Posterior cingulate gyrus (tissue), 11 donors: ENCODE data around the gene CENPP.
A peak's percentile ranks its signal among the peaks of the same experiment; 100 is the strongest.

ENCODE experiments used
- DNase-seq, 10 donors: peaks; one replicate each; pipeline versions ENCODE4 v3.0.0 to v3.0.0-alpha.2; 2020 to 2021; ENCODE audit warnings: mixed read lengths in 3 of 10
- intact Hi-C: fragments of 100-400 bp; cut with DNase I; formaldehyde crosslinking; loops from one replicate; pipeline ENCODE4 v1.15.1; 2023

Gene CENPP

GRCh38 chr9:92310562-92310961 lies 15.2 kb upstream of the CENPP start:
- DNase-seq = no peak
- intact Hi-C loops = no loop called here

GRCh38 chr9:92312887-92313623 lies 12.7 kb upstream of the CENPP start:
- intact Hi-C loops = no loop called here

GRCh38 chr9:92313624-92314012 lies 12.1 kb upstream of the CENPP start:
- intact Hi-C loops = no loop called here
- no peak for DNase-seq

More at GRCh38 chr9:92312887-92313623, 12.7 kb upstream of the CENPP start:
- no peak for DNase-seq

- no peak for DNase-seq
- intact Hi-C loops = no loop called here
Measured at GRCh38 chr9:92315456-92315855, 10.3 kb upstream of the CENPP start.

- intact Hi-C loops = no loop called here
- no peak for DNase-seq
Measured at GRCh38 chr9:92324431-92324830, 1.3 kb upstream of the CENPP start.

- DNase-seq = peak in 1 of 10 donors; percentile 43
- intact Hi-C loops = loop anchor here (1.0 to 5.0 kb wide), 2 partner anchors 32 to 307 kb away; partner anchors contain the start of gene IARS1
Measured at GRCh38 chr9:92324889-92325268, 874 bp upstream of the CENPP start.

- DNase-seq = peak in 1 of 10 donors; percentile 91
- intact Hi-C loops = loop anchor here (1.0 to 5.0 kb wide), 2 partner anchors 33 to 306 kb away; partner anchors contain the start of gene IARS1
Measured at GRCh38 chr9:92325991-92326500, 293 bp downstream of the CENPP start.

GRCh38 chr9:92327283-92327850 lies 1.6 kb downstream of the CENPP start:
- intact Hi-C loops = loop anchor here (5.0 kb wide), 1 partner anchor 305 kb away; no protein-coding TSS in a partner anchor
- DNase-seq = no peak

GRCh38 chr9:92328225-92328624 lies 2.5 kb downstream of the CENPP start:
- intact Hi-C loops = loop anchor here (5.0 kb wide), 1 partner anchor 304 kb away; no protein-coding TSS in a partner anchor
- DNase-seq = no peak

GRCh38 chr9:92332577-92333281 lies 7.0 kb downstream of the CENPP start:
- no peak for DNase-seq
- intact Hi-C loops = no loop called here

GRCh38 chr9:92333282-92333634 lies 7.5 kb downstream of the CENPP start:
- intact Hi-C loops = no loop called here
- no peak for DNase-seq

GRCh38 chr9:92341578-92341977 lies 15.8 kb downstream of the CENPP start:
- intact Hi-C loops = loop anchor here (5.0 to 10.0 kb wide), 2 partner anchors 93 to 291 kb away; no protein-coding TSS in a partner anchor
- no peak for DNase-seq

GRCh38 chr9:92342825-92343488 lies 17.2 kb downstream of the CENPP start:
- DNase-seq = no peak
- intact Hi-C loops = loop anchor here (5.0 to 10.0 kb wide), 2 partner anchors 92 to 289 kb away; no protein-coding TSS in a partner anchor

- no peak for DNase-seq
- intact Hi-C loops = loop anchor here (10.0 kb wide), 1 partner anchor 89 kb away; no protein-coding TSS in a partner anchor
Measured at GRCh38 chr9:92345582-92345981, 19.8 kb downstream of the CENPP start.

- intact Hi-C loops = loop anchor here (10.0 kb wide), 1 partner anchor 85 kb away; no protein-coding TSS in a partner anchor
- DNase-seq = no peak
Measured at GRCh38 chr9:92349771-92350739, 24.3 kb downstream of the CENPP start.

GRCh38 chr9:92350740-92351133 lies 25.0 kb downstream of the CENPP start:
- intact Hi-C loops = no loop called here
- no peak for DNase-seq

GRCh38 chr9:92353051-92353450 lies 27.3 kb downstream of the CENPP start:
- no peak for DNase-seq
- intact Hi-C loops = no loop called here

- no peak for DNase-seq
- intact Hi-C loops = no loop called here
Measured at GRCh38 chr9:92359394-92359995, 33.7 kb downstream of the CENPP start.

GRCh38 chr9:92360083-92360482 lies 34.3 kb downstream of the CENPP start:
- DNase-seq = no peak
- intact Hi-C loops = no loop called here
